ENCODE data around the gene C10orf53. TPM values are rescaled to one million over a fixed set of nuclear protein-coding genes. Genes with fewer than 3 reads are reported as not detected.

C10orf53 gene
- total RNA-seq, 1 experiment from 2014 or later: not detected

DNA sequence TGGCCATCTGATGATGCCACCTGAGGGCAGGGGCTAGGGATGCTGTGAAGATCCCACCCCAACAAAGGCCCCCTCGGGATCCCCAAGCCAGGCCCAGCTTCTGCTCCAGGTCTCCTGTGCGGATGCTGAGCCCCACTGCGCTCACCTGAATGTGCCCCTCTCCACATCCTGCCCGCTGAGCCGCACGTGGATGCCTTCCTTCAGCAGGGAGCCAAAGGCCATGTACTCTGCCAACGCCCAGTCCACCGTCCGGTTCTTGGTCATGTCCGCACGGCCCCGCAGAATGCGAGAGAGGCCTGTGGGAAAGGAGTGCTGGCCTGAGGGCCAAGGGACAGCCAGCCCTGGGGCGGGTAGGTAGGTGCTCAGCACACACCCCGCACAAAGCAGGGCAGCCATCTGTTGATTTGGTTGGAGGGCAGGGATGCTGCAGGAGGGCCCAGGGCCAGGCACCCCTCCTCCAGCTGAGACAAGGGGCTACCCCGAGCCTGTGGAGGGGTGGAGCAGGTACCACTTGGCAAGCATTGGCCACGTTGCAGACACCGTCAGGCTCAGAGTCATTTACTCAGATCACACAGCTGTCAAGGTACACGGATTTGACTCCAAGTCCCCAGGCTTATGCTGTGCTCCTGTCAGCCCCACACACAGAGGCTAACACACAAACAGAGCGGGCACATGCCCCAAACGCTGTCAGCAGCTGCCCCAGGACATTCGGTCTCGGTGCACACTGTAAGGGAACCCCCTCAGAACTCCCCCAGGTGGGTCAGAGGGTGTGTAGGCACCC lies 63.4 kb downstream of the C10orf53 start:
- DNase-seq (ENCODE audit: low spot score): no peak
- POLR2A ChIA-PET: no interaction called here
- CTCF ChIA-PET: no interaction called here
- Mint-ChIP-seq H3K4me3 (no peak overlapping the region), H3K27ac (no peak overlapping the region), H3K27me3 (ENCODE audit: low read depth) (no peaks in the 10 kb centered on the region), H3K36me3 (peaks cover 39% of the 10 kb centered on the region), H3K4me1 (no peaks in the 10 kb centered on the region), H3K9me3 (peaks cover 7% of the 10 kb centered on the region; the same call in 1 of the 2 replicates)
- no peak for ATAC-seq
- no peak for TF ChIP-seq SMAD4 (CRISPR knock-in tag; IDR thresholded peaks at IDR 0.05)
- TF ChIP-seq, protein P1, sequence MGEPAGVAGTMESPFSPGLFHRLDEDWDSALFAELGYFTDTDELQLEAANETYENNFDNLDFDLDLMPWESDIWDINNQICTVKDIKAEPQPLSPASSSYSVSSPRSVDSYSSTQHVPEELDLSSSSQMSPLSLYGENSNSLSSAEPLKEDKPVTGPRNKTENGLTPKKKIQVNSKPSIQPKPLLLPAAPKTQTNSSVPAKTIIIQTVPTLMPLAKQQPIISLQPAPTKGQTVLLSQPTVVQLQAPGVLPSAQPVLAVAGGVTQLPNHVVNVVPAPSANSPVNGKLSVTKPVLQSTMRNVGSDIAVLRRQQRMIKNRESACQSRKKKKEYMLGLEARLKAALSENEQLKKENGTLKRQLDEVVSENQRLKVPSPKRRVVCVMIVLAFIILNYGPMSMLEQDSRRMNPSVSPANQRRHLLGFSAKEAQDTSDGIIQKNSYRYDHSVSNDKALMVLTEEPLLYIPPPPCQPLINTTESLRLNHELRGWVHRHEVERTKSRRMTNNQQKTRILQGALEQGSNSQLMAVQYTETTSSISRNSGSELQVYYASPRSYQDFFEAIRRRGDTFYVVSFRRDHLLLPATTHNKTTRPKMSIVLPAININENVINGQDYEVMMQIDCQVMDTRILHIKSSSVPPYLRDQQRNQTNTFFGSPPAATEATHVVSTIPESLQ (CRISPR knock-in tag; IDR thresholded peaks at IDR 0.05): no peak
- no peak for TF ChIP-seq PRRX2 (CRISPR knock-in tag; IDR thresholded peaks at IDR 0.05)
- TF ChIP-seq, protein P2, sequence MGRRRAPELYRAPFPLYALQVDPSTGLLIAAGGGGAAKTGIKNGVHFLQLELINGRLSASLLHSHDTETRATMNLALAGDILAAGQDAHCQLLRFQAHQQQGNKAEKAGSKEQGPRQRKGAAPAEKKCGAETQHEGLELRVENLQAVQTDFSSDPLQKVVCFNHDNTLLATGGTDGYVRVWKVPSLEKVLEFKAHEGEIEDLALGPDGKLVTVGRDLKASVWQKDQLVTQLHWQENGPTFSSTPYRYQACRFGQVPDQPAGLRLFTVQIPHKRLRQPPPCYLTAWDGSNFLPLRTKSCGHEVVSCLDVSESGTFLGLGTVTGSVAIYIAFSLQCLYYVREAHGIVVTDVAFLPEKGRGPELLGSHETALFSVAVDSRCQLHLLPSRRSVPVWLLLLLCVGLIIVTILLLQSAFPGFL (CRISPR knock-in tag; IDR thresholded peaks at IDR 0.05; ENCODE audit: borderline replicate concordance): no peak
- TF ChIP-seq, protein P3, sequence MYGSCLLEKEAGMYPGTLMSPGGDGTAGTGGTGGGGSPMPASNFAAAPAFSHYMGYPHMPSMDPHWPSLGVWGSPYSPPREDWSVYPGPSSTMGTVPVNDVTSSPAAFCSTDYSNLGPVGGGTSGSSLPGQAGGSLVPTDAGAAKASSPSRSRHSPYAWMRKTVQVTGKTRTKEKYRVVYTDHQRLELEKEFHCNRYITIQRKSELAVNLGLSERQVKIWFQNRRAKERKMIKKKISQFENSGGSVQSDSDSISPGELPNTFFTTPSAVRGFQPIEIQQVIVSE (CRISPR knock-in tag; IDR thresholded peaks at IDR 0.05; ENCODE audit: borderline replicate concordance): no peak
- TF ChIP-seq, protein P4, sequence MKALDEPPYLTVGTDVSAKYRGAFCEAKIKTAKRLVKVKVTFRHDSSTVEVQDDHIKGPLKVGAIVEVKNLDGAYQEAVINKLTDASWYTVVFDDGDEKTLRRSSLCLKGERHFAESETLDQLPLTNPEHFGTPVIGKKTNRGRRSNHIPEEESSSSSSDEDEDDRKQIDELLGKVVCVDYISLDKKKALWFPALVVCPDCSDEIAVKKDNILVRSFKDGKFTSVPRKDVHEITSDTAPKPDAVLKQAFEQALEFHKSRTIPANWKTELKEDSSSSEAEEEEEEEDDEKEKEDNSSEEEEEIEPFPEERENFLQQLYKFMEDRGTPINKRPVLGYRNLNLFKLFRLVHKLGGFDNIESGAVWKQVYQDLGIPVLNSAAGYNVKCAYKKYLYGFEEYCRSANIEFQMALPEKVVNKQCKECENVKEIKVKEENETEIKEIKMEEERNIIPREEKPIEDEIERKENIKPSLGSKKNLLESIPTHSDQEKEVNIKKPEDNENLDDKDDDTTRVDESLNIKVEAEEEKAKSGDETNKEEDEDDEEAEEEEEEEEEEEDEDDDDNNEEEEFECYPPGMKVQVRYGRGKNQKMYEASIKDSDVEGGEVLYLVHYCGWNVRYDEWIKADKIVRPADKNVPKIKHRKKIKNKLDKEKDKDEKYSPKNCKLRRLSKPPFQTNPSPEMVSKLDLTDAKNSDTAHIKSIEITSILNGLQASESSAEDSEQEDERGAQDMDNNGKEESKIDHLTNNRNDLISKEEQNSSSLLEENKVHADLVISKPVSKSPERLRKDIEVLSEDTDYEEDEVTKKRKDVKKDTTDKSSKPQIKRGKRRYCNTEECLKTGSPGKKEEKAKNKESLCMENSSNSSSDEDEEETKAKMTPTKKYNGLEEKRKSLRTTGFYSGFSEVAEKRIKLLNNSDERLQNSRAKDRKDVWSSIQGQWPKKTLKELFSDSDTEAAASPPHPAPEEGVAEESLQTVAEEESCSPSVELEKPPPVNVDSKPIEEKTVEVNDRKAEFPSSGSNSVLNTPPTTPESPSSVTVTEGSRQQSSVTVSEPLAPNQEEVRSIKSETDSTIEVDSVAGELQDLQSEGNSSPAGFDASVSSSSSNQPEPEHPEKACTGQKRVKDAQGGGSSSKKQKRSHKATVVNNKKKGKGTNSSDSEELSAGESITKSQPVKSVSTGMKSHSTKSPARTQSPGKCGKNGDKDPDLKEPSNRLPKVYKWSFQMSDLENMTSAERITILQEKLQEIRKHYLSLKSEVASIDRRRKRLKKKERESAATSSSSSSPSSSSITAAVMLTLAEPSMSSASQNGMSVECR (CRISPR knock-in tag; IDR thresholded peaks at IDR 0.05; ENCODE audit: borderline replicate concordance): no peak
- no peak for TF ChIP-seq KAT7 (CRISPR knock-in tag; IDR thresholded peaks at IDR 0.05; ENCODE audit: borderline replicate concordance)

DNA sequence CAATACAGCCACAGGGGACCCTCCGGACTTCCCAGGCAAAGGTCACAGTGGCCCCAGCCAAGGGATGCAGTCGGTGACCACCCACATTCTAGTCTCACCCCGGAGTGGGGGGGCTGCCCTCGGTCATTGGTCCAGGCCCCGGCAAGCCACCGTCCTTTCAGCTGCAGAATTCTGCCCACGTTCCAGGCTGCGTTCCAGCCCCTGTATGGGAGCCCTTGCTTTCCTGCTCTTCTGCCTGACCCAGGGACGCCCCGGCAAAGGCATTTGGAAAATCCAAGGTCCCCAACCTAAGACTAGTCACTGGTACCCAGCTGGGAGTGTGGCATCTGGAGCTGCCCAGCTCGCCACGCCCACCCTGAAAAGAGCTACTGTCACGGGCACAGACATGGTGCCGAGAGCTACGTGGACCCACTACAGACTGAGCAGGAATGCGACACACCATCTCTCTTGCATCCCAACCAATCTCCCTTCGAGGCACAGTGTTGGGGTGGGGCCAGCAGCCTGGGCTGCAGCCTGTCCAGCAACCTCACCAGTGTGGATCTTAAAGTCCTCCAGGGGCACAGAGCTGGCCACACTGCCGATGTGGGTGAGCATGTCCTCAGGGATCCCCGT lies 64.1 kb downstream of the C10orf53 start:
- H3K4me3 Mint-ChIP-seq: no peak overlapping the region
- TF ChIP-seq NR3C1 (CRISPR knock-in tag; conservative IDR thresholded peaks at IDR 0.05; ENCODE audit: low read depth) (no peak), TEAD1 (CRISPR knock-in tag; IDR thresholded peaks at IDR 0.05) (no peak), ZNF671 (CRISPR knock-in tag; IDR thresholded peaks at IDR 0.05) (no peak), MXD4 (CRISPR knock-in tag; IDR thresholded peaks at IDR 0.05; ENCODE audit: borderline replicate concordance) (no peak), CREB1 (CRISPR knock-in tag; IDR thresholded peaks at IDR 0.05) (no peak)
- TF ChIP-seq, protein P5, sequence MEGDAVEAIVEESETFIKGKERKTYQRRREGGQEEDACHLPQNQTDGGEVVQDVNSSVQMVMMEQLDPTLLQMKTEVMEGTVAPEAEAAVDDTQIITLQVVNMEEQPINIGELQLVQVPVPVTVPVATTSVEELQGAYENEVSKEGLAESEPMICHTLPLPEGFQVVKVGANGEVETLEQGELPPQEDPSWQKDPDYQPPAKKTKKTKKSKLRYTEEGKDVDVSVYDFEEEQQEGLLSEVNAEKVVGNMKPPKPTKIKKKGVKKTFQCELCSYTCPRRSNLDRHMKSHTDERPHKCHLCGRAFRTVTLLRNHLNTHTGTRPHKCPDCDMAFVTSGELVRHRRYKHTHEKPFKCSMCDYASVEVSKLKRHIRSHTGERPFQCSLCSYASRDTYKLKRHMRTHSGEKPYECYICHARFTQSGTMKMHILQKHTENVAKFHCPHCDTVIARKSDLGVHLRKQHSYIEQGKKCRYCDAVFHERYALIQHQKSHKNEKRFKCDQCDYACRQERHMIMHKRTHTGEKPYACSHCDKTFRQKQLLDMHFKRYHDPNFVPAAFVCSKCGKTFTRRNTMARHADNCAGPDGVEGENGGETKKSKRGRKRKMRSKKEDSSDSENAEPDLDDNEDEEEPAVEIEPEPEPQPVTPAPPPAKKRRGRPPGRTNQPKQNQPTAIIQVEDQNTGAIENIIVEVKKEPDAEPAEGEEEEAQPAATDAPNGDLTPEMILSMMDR (IDR thresholded peaks at IDR 0.05): no peak
- TF ChIP-seq, protein P6, sequence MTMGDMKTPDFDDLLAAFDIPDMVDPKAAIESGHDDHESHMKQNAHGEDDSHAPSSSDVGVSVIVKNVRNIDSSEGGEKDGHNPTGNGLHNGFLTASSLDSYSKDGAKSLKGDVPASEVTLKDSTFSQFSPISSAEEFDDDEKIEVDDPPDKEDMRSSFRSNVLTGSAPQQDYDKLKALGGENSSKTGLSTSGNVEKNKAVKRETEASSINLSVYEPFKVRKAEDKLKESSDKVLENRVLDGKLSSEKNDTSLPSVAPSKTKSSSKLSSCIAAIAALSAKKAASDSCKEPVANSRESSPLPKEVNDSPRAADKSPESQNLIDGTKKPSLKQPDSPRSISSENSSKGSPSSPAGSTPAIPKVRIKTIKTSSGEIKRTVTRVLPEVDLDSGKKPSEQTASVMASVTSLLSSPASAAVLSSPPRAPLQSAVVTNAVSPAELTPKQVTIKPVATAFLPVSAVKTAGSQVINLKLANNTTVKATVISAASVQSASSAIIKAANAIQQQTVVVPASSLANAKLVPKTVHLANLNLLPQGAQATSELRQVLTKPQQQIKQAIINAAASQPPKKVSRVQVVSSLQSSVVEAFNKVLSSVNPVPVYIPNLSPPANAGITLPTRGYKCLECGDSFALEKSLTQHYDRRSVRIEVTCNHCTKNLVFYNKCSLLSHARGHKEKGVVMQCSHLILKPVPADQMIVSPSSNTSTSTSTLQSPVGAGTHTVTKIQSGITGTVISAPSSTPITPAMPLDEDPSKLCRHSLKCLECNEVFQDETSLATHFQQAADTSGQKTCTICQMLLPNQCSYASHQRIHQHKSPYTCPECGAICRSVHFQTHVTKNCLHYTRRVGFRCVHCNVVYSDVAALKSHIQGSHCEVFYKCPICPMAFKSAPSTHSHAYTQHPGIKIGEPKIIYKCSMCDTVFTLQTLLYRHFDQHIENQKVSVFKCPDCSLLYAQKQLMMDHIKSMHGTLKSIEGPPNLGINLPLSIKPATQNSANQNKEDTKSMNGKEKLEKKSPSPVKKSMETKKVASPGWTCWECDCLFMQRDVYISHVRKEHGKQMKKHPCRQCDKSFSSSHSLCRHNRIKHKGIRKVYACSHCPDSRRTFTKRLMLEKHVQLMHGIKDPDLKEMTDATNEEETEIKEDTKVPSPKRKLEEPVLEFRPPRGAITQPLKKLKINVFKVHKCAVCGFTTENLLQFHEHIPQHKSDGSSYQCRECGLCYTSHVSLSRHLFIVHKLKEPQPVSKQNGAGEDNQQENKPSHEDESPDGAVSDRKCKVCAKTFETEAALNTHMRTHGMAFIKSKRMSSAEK (CRISPR knock-in tag; IDR thresholded peaks at IDR 0.05; ENCODE audit: borderline replicate concordance): no peak
- ATAC-seq (no peak), DNase-seq (ENCODE audit: low spot score) (no peak)
- no peaks in the 10 kb centered on the region for H3K27me3 Mint-ChIP-seq (ENCODE audit: low read depth)
- H3K9me3 Mint-ChIP-seq: peaks cover 7% of the 10 kb centered on the region; the same call in 1 of the 2 replicates
- no peaks in the 10 kb centered on the region for H3K4me1 Mint-ChIP-seq
- H3K27ac Mint-ChIP-seq: no peak overlapping the region
- CTCF ChIA-PET: interaction anchor here (2.5 kb wide), 1 partner anchor 150 kb away, joined by 12 read pairs; no protein-coding TSS in a partner anchor
- peaks cover 39% of the 10 kb centered on the region for H3K36me3 Mint-ChIP-seq
- POLR2A ChIA-PET: no interaction called here

Data from WTC11 (cell line).